NCI-H82 treated with DMSO at 0.1 percent for 48 hours (cell line): ENCODE measurements around the gene RS1.

Experiments
- DNase-seq: peaks from one replicate; lab custom pipeline; 2025; ENCODE audit not compliant: unreplicated experiment; lab: John Stamatoyannopoulos, UW

RS1 gene

DNA sequence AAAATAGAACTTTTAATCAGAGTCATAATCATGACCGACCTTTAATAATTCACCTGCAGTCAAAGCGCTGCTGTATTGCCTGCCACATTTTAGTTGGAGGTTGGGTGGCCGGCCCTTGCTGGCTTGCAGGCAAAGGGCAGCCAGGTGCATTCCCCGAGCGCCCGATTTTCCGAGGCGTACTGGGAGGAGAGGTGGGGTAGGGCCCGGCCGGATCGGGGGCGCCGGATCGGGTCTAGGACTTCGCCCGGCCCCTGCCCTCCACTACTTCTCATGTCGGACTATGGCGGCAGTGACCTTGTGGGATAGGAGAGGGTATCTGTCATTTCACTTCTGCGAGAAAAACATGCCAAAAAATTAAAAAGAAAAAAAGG is 2.5 kb upstream of the RS1 start:
- no peak for DNase-seq

DNA sequence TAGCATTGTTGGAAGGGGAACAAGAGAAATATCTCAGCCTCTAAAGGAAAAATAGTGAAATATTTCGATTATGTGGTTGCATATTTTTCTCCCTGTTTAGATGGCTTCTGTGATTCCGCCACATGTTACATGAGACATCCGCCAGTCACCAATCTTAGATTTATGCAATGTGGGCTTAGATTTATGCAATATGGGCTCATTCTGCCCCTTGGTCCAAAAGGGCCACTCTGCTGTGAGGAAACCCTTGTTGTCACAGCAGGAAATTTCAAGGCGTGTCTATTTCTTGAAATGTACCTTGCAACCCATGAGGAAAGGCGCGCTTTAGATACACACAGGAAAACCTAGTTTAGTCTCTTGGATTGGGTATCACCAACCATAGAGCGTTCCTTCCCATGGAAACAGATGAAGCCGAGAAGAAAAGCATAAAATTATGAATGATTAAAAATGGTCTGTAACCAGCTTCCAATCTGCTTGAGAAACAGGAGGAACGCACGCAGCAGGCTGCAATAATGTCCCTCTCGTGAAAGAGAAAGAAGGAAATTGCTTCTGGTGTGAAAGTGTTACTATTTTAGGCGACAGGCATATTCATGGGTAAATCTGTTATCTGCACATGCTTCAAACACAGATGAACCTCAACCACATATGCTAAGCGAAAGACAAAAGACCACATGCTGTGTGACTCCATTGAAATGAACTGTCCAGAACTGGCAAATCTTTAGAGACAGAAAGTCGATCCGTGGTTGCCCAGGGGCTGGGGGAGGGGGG is 3.7 kb downstream of the RS1 start:
- no peak for DNase-seq

DNA sequence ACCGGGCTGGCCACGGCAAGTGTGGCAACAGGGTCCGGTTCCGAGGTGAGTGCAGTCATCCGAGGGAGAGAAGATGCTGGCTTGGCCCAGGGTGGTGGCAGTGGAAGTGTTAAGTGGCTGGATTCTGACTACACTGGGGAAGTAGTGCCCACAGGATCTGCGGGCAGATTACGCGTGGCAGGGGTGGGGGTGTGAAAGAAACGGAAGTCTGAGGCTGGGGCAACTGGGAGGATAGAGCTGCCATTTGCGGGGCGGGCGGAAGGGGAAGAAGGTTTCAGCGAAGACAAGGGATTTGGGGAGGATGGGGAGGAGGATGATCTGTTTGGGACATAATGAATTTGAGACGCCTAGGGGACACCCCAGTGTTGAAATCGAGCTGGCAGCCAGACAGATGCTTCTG is 5.3 kb downstream of the RS1 start:
- DNase-seq = no peak

DNA sequence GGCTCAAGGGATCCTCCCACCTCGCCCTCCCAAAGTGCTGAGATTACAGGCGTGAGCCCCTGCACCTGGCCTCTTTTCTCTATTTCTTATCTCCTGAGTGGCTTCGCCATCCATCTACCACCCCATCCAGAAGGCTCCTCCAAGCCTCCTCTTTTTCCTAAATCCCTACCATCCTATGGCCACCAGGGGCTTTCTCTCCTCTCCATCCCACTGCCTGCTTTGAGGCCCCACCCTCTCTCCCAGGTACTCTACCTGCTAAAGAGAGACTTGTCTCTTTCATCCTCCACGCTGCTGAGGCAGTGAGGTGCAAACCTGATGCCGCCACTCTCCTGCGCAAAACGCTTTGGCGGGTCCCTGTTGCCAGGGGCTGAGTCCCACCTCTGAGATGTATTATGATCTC is 7.0 kb downstream of the RS1 start:
- no peak for DNase-seq

DNA sequence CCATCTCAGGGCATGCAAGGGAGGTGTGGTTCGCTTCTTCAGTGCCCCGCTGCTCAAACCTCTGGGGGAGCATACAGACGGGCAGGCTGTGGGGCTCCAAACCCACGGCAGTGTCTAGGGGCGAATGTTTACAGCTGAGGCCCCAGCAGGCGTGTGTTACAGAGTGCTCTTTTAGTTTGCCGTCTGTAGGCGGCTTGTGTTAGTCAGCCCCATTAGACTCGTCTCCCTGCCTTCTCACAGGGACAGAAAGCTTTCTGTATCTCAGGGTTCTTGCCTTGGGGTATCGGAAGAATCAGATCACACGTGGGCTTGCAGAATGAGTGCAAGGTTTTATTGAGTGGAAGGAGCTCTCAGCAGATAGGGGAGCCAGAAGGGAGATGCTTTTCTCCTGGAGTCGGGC is 10.6 kb downstream of the RS1 start:
- no peak for DNase-seq

DNA sequence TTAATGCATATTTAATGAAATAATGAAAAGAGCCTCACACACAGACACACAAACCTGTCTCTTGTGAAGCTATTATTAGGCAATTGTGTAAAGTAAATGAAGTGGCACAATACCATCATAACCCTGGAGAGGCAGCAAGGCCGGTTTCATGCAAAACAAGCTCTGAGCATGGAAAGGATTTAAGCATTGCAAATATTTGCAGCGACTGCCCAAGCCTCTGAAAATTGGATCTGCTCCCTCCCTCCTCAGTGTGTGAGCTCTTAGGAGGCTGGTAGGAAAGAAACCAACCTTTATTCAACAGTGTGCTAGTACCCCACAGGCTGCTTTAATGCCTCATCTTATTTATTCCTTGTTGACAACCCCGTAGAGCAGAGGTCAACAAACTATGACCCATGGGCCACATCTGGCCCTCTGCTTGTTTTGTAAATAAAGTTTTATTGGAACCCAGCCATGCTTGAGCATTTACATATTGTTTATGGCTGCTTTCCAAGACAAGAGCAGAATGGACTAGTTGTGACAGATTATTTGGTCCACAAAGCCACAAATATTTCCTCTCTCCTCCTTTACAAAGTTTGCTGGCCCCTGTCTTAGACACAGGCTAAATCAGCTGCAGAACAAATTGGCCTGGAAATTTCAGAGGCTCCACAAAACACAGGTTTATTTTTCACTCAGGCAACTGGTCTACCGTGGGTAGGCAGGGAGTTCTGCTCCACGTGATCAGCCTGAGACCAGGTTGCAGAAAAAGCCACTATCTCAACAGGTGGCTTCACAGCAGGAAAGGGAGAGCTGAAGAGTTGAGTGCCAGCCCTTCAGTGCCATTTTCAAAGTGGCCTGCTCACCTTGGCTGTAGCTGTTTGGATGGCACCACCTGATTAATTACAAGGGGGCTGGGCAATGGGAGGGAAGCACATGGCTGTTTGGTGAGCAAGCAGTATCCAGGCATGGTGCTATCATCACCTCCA is 16.8 kb downstream of the RS1 start:
- peak; percentile 50 for DNase-seq

DNA sequence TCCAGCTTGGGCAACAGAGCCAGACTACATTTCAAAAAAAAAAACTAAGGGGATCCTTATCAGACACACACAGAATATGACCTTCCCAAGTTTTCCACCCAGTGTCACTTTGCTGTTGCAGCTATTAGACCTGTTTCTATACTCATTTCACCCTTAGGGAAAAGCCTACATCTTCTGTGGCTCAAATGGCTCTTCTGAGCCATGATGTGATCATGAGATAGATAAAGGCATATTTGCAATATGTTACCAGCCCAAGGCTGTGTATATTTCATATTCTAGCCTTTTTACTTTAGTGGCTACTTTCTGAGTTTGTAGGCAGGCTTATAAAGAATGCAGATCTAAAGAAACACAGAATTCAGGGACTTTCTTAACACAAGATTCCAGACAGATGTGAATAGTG is 19.3 kb downstream of the RS1 start:
- DNase-seq = no peak

DNA sequence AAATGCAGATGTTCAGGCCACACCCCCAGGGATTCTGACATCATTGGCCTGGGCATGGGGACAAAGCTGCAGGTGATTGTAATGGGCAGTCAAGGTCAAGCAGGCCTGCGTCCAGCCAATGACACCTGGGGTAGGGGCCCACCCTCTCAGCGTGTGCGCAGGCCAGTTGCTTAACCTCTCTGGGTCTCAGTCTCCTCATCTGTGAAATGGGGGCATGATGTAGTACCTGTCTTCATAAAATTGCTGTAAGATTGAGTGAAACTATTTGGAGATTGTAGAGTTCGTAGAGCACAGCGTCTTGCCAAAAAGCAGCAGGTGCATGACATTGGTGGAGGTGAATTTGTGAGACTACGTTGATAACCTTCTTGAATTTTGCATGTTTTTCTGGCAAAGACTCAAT is 21.2 kb downstream of the RS1 start:
- no peak for DNase-seq

DNA sequence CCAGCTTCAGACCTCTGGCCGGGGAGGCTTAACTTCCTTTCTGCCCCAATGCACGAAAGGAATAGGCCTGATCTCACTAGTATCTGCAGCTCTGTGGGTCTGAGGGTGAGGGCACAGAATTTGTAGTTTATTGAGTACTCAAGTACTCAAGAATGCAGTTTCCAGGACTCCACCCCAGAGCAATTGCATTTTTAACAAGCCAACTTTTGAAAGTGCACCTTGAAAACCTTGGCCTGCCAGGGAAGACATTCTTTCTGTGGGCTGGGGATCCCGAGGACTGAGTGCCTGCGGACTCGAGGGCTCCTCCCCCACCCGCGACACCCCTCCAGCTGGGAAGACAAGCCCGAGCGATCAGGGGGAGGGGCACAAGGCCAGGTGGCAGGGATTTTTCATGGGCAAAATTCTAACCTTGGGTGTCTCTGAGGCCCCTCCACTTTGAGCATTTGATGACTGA is 22.4 kb downstream of the RS1 start:
- no peak for DNase-seq

DNA sequence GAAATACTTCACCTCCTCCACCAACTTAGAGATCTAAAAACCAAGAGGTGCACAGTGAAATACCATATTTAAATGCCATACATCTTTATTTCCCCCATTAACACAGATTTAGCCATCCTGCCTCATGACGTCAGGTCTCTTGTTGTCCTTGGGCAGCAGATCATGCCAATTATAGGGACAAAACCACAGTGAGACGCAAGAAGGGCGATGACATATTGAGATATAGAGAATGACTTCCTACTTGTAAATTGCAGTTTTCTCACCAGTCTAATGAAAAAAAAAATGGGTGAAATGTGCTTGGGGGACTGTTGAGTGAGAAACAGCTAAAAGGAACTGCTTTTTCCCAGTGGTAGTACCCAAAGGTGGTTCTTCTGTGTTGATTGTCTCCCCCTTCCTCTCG is 24.3 kb downstream of the RS1 start:
- no peak for DNase-seq

DNA sequence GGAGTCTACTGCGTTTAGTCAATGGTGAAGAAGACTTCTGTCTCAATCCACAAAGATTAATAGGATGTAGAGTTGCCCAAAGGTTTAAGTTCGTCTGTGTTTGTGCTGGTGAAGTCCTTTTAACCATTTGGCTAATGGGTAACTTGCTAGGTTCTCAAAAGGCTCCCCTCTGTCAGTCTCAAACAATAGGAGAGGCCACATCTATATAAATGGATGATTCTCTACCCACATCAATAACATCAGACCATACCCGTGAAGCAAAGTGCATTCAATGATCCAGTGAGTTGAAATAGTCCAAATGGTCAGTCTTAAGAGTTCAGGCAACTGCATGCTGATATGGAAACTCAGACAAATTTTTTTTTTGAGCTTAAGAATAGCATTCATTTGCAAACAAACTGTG is 28.1 kb downstream of the RS1 start:
- no peak for DNase-seq

DNA sequence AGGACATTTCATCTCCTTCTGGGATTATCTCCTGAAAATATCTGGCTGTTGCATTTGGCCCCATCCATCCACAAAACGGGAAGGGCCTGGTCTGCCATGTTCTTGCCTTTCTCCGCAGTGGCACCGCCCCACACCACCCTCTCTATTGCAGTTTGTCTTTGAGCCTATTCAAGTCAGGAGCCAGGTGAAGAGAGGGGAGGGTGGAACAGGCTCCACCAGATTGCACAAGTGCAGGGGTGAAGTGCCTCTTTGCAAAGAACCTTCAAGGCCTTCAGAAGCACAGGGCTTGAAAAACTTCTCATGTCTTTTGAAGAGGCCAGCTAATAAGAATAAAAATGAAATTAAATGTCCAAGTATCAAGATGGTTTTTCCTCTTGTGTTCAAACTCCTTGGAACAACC is 28.7 kb downstream of the RS1 start:
- no peak for DNase-seq

DNA sequence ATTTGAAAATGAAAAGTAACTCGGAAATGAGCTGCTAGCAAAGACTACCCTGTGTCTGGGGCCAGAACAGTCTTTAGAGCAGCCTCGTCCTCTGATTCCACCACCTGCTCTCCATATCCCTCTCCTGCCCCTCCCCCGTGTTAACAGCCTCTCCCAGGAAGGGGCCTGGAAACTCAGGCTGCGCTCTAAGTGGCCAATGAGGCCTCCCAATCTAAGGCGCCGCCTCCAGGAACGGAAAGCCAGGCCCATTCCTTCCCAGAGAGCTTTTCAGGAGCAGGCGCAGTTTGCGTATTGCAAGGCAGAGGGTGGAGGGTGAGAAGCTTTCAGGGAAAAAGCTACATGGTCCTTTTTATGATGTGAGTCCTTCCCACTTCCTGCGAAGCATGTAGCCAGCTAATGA is 31.2 kb downstream of the RS1 start:
- peak; percentile 84 for DNase-seq

DNA sequence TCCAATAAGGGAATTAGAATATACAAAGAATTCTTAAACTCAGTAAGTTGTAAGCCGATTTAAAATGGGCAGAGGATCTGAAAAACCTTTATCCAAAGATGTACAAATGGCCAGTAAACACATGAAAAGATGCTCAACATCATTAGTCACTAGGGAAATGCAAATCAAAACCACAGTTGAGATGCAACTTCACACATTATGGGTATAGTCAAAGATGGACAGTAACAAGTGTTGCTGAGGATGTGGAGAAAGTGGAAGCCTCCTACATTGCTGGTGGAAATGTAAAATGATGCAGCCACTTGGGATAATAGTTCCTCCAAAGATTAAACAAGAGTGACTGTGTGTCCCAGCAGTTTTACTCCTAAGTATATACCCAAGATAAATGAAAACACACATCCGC is 32.6 kb downstream of the RS1 start:
- no peak for DNase-seq

DNA sequence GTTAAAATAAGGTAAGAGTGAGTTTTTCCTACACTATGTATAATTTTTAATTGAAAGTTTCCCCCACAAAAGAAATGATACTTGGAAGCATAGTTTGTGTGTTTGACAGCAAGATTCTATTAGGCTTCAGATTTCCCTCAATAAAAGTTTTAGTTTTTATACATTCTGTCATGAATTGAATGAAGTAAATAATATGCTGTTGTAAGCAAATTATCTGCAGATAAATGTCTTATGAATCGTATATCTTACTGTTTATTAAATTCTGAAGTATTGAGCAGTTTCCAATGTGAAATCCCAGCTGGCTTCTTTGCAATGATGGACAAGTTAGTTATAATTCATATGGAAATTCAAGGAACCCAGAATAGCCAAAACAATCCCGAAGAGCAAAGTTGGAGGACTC is 33.5 kb downstream of the RS1 start:
- DNase-seq = no peak

DNA sequence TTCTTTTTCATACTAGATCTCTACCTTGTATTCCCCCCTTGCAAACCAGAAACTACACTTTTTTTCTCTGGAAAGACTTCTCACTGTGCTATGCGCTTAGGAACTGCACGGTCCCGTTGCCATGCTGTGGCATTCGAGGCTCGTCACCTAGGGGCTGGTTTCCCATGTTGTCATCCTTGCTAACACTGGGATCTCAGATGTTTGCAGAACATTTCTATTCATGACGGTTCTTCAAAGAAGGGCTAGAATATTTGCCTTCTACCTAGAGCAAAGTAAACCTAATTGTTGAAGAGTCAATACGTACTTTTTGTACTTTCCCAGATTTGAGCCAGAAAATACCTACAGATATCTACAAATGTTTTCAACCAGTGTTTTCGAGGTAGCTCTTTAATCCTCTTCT is 41.0 kb downstream of the RS1 start:
- no peak for DNase-seq

DNA sequence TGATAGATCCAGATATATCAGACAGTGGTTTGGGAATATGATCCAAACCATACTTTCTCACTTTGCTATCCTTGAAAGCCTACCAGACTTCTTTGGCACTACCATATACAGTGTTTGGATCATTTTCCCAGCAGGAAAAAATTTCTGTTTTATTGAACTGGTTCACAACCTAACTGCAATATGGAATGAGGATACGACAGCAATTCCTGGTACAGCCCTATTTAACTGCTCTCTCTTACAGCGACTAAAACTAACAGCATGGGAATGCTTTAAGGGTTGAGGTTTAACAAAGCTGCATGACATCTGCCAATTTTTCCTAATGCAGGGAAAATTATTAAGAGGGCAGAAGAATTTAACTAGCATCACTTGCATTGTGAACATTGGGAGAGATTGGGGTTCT is 47.3 kb downstream of the RS1 start:
- no peak for DNase-seq

DNA sequence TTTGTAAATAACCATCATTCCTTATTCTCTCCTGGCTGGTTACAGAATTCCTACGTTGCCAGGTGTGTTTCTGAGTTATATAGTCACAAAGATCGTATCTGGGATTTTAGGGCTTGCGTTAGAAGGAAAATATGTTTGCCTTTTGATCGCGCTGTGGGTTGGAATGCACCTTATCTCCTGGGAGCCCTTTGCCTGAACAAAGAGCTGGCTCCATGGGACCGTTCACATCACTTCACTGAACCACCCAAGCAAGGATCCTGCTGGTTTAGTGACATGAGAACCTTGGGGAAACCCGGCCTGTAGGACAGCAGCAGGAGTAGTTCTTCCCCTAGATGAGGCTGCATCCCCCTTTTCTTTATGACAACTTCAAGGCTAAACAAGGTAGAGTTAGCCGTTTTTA is 51.6 kb downstream of the RS1 start:
- DNase-seq = no peak

DNA sequence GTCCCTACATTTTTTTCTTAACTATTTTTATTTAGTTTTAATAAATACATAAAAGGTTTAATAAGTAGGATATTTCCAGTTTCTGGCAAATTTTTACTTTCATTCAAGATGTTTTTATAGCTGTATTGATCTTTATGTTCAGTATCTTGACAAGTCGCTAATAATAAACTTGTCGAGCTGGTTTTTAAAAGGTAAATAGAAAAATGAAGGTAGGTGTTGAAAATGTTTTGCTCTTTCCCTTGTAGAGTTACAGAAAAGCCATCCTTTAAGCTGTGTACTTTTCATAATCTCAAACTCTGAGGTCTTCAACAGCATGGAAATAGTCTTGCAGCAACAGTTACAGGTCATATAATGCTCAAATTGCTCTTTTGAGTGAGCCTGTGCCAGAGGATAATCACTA is 52.6 kb downstream of the RS1 start:
- DNase-seq = no peak

DNA sequence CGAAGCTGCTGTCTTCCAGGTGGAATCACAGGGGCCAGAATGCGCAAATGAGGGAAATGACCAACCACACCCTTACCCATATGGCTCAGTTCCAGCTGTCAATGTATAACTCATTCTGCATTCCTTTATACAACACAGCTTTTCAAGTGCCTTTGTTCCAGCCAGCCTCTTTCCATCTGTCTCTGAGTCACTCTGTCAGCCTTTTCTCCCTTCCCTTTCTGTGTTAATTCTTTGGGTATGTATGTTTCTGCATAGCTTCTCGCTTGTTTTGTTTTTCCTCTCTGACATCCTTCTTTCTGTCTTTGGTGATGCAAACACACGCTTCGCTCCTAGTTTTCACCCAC is 54.5 kb downstream of the RS1 start:
- no peak for DNase-seq

DNA sequence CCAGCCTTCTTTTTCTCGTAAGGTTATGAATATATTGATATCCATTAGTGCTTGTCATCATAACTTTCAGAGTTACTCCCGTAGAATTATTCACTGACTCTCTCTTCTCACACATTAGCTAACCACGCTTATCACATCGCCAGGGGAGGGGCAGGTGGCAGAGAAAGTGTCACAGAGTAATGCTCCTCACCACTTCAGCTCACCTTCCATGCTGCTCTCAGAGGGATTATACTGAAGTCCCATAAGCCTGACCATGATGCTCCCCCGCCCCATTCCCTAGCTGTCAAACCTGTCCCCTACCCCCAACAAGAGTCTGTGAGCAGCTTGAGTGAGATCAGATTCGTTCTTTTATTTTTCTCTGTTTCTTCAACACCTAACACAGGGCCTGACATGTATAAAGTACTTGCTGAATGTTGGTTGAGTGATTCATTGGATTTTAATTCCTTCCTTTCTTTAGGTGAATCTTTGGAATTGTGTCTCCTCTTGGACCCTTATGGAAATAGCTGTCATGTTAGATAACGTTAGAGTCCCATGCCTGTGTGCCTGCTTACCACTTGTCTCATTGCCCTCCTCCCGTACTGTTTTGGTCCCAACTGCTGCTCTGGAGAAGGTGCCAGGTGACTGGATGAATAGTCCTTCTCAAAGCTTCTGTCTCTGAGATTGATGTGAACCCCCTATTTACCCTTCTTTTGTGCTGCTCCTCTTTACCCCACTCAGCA is 55.1 kb downstream of the RS1 start:
- no peak for DNase-seq
